PC-9 (cell line): ENCODE measurements around the gene LECT2. TPM values are rescaled to one million over a fixed set of nuclear protein-coding genes. Genes with fewer than 3 reads are reported as not detected.

Experiments used
- BruUV-seq: library from RNA; stranded (reverse); fragments of 400-500 nt; replicated peaks from 2 replicates; lab custom pipeline; 2021; lab: Mats Ljungman, UMichigan
- CTCF ChIA-PET: fragments of 300-600 bp; sonication (Branson Sonifier 250); formaldehyde crosslinking; loops from one replicate; lab custom pipeline; 2022; ENCODE audit warnings: antibody characterized with exemption; lab: Charles Lee
- POLR2A ChIA-PET: fragments of 300-600 bp; sonication (Branson Sonifier 250); formaldehyde crosslinking; loops from one replicate; lab custom pipeline; 2022; ENCODE audit warnings: antibody characterized with exemption; ENCODE audit not compliant: unreplicated experiment; lab: Charles Lee
- DNase-seq, 2 experiments: peaks; one replicate each; pipeline versions ENCODE4 v3.0.0 to v3.0.0-alpha.2; 2015 to 2022; ENCODE audit warnings: mixed read lengths in 1 of 2
- H2AFZ ChIP-seq: fragments of 200-600 bp; sonication (generic); 2 replicates; pipeline ENCODE4 v1.8.1; 2017; ENCODE audit warnings: antibody characterized with exemption
- H3F3A ChIP-seq: fragments of 200-600 bp; sonication (generic); 2 replicates; pipeline ENCODE4 v1.8.1; 2017; ENCODE audit warnings: antibody characterized with exemption, mild to moderate bottlenecking, low read depth; ENCODE audit not compliant: insufficient read depth
- H3K27ac ChIP-seq: fragments of 200-600 bp; sonication (generic); 2 replicates; pipeline ENCODE4 v1.6.1; 2016; ENCODE audit warnings: mixed run types
- H3K27me3 ChIP-seq: fragments of 200-600 bp; sonication (generic); 2 replicates; pipeline ENCODE4 v1.6.1; 2016; ENCODE audit warnings: low read depth, mixed run types; ENCODE audit not compliant: insufficient read depth
- H3K36me3 ChIP-seq: fragments of 200-600 bp; sonication (generic); 2 replicates; pipeline ENCODE4 v1.6.1; 2016; ENCODE audit warnings: low read depth, mixed run types
- H3K4me1 ChIP-seq: fragments of 200-600 bp; sonication (generic); replicated peaks from 2 replicates; pipeline ENCODE4 v1.6.1; 2016; ENCODE audit warnings: mixed run types; ENCODE audit not compliant: insufficient read depth
- H3K4me2 ChIP-seq: fragments of 200-600 bp; sonication (generic); 2 replicates; pipeline ENCODE4 v1.6.1; 2017; ENCODE audit warnings: mixed run types
- H3K4me3 ChIP-seq: fragments of 200-600 bp; sonication (generic); 2 replicates; pipeline ENCODE4 v1.6.1; 2016; ENCODE audit warnings: mixed run types
- H3K79me2 ChIP-seq: fragments of 200-600 bp; sonication (generic); 2 replicates; pipeline ENCODE4 v1.6.1; 2017; ENCODE audit warnings: low read depth, mixed run types
- H3K9me2 ChIP-seq: fragments of 200-600 bp; sonication (generic); 2 replicates; pipeline ENCODE4 v1.8.1; 2017; ENCODE audit warnings: mild to moderate bottlenecking; ENCODE audit not compliant: insufficient read depth
- H3K9me3 ChIP-seq: fragments of 200-600 bp; sonication (generic); 2 replicates; pipeline ENCODE4 v1.8.1; 2016; ENCODE audit warnings: low read depth; ENCODE audit not compliant: insufficient read depth
- H4K20me1 ChIP-seq: fragments of 200-600 bp; sonication (generic); 2 replicates; pipeline ENCODE4 v1.8.1; 2017; ENCODE audit not compliant: insufficient read depth
- CTCF ChIP-seq: fragments of 200-600 bp; sonication (generic); conservative IDR thresholded peaks from 2 replicates; pipeline ENCODE4 v1.6.1; 2017; ENCODE audit warnings: mixed run types, antibody characterized with exemption, mild to moderate bottlenecking, moderate library complexity
- EZH2 ChIP-seq: fragments of 200-600 bp; sonication (generic); IDR thresholded peaks from 2 replicates; pipeline ENCODE4 v1.8.0; 2017; ENCODE audit warnings: antibody characterized with exemption, low read depth
- intact Hi-C: fragments of 100-400 bp; cut with micrococcal nuclease; formaldehyde crosslinking; loops from one replicate; pipeline ENCODE4 v1.10.0; 2022; ENCODE audit not compliant: unreplicated experiment
- total RNA-seq: library from RNA; stranded (reverse); gene quantifications from 2 replicates; pipeline ENCODE4 v1.2.3, GENCODE V29; 2021

The LECT2 gene
- total RNA-seq, 1 experiment from 2014 or later, result not detected

- no peaks in the 10 kb centered on the region for H3K9me2 ChIP-seq
- ChIA-PET POLR2A (no interaction called here), CTCF (no interaction called here)
- H4K20me1 ChIP-seq, result no peaks in the 10 kb centered on the region
- no peaks in the 10 kb centered on the region for H3K79me2 ChIP-seq
- no peaks in the 10 kb centered on the region for H3K36me3 ChIP-seq
- H3K27ac ChIP-seq, result no peak overlapping the region
- H3K4me3 ChIP-seq, result no peak overlapping the region
- no TSS peak for BruUV-seq
- no peaks in the 10 kb centered on the region for H3F3A ChIP-seq
- DNase-seq, result no peak
- H3K4me2 ChIP-seq, result no peak overlapping the region
- TF ChIP-seq CTCF, result no peak
- no peak for TF ChIP-seq EZH2
- no peaks in the 10 kb centered on the region for H3K27me3 ChIP-seq
- intact Hi-C loops, result no loop called here
- no peak overlapping the region for H2AFZ ChIP-seq
- no peaks in the 10 kb centered on the region for H3K4me1 ChIP-seq
- H3K9me3 ChIP-seq, result no peaks in the 10 kb centered on the region
Measured at GRCh38 chr5:135951807-135952206, 3.0 kb downstream of the LECT2 start.

- no peaks in the 10 kb centered on the region for H3K4me1 ChIP-seq
- no peaks in the 10 kb centered on the region for H3K27me3 ChIP-seq
- intact Hi-C loops, result no loop called here
- no peaks in the 10 kb centered on the region for H3K9me3 ChIP-seq
- no peak for TF ChIP-seq CTCF
- TF ChIP-seq EZH2, result no peak
- no peaks in the 10 kb centered on the region for H3K36me3 ChIP-seq
- BruUV-seq, result no TSS peak
- no peaks in the 10 kb centered on the region for H3F3A ChIP-seq
- H3K9me2 ChIP-seq, result no peaks in the 10 kb centered on the region
- no peak overlapping the region for H3K4me2 ChIP-seq
- H3K79me2 ChIP-seq, result no peaks in the 10 kb centered on the region
- no peak for DNase-seq
- H3K4me3 ChIP-seq, result no peak overlapping the region
- CTCF ChIA-PET, result no interaction called here
- H3K27ac ChIP-seq, result no peak overlapping the region
- POLR2A ChIA-PET, result no interaction called here
- H4K20me1 ChIP-seq, result no peaks in the 10 kb centered on the region
- no peak overlapping the region for H2AFZ ChIP-seq
Measured at GRCh38 chr5:135951257-135951656, 3.5 kb downstream of the LECT2 start.

GRCh38 chr5:135950611-135951010 is 4.2 kb downstream of the LECT2 start:
- H3K9me2 ChIP-seq, result no peaks in the 10 kb centered on the region
- no TSS peak for BruUV-seq
- CTCF ChIA-PET, result no interaction called here
- no peak for TF ChIP-seq EZH2
- TF ChIP-seq CTCF, result no peak
- H4K20me1 ChIP-seq, result no peaks in the 10 kb centered on the region
- H3K4me2 ChIP-seq, result no peak overlapping the region
- no peaks in the 10 kb centered on the region for H3K4me1 ChIP-seq
- no peaks in the 10 kb centered on the region for H3F3A ChIP-seq
- H3K27me3 ChIP-seq, result no peaks in the 10 kb centered on the region
- no peak for DNase-seq
- no peak overlapping the region for H3K27ac ChIP-seq
- POLR2A ChIA-PET, result no interaction called here
- H3K79me2 ChIP-seq, result no peaks in the 10 kb centered on the region
- H2AFZ ChIP-seq, result no peak overlapping the region
- H3K9me3 ChIP-seq, result no peaks in the 10 kb centered on the region
- intact Hi-C loops, result no loop called here
- H3K36me3 ChIP-seq, result no peaks in the 10 kb centered on the region
- no peak overlapping the region for H3K4me3 ChIP-seq
